HCT116 (cell line): ENCODE measurements around the gene PTPDC1. TPM values are rescaled to one million over a fixed set of nuclear protein-coding genes. Genes with fewer than 3 reads are reported as not detected.

Source experiments
- ATAC-seq: fragments of 200-7000 bp; cut with Tn5 transposase; 2 replicates; pipeline ENCODE4 v1.9.1; 2020; ENCODE audit warnings: mild to moderate bottlenecking, moderate library complexity
- BruUV-seq: library from RNA; stranded (reverse); fragments of 400-500 nt; replicated peaks from 2 replicates; lab custom pipeline; 2021; lab: Mats Ljungman, UMichigan
- CTCF ChIA-PET: fragments of 300-600 bp; sonication (Branson Sonifier 250); formaldehyde crosslinking; loops from one replicate; lab custom pipeline; 2021; ENCODE audit warnings: antibody characterized with exemption; lab: Charles Lee
- POLR2A ChIA-PET: fragments of 300-600, 350-600 bp; sonication (Branson Sonifier 250); formaldehyde crosslinking; loops from one replicate; lab custom pipeline; 2021; ENCODE audit warnings: antibody characterized with exemption; lab: Charles Lee
- RAD21 ChIA-PET, 2 experiments: fragments of 300-600 bp; sonication (Branson Sonifier 250); formaldehyde crosslinking; loops; one replicate each; lab custom pipeline; 2023; ENCODE audit warnings: low total read pairs in 2 of 2; ENCODE audit not compliant: uncharacterized antibody in 2 of 2, unreplicated experiment in 2 of 2, low non-redundant PET in 1 of 2; lab: Charles Lee
- DNase-seq: peaks from one replicate; pipeline ENCODE4 v3.0.0-alpha.2; 2010; ENCODE audit warnings: low read depth, low spot score
- H2AFZ ChIP-seq: fragments of 200-600 bp; shearing (Covaris generic), sonication (generic); 2 replicates; pipeline ENCODE4 v1.6.1; 2017; ENCODE audit warnings: low read depth, mixed run types, mixed read lengths, antibody characterized with exemption, low read length; ENCODE audit not compliant: poor library complexity, severe bottlenecking
- H3K27ac ChIP-seq: 2 replicates; pipeline ENCODE4 v1.5.1; 2012; ENCODE audit warnings: low read depth, low read length
- H3K27me3 ChIP-seq: fragments of 200-600 bp; sonication (generic); 2 replicates; pipeline ENCODE4 v1.6.1; 2016; ENCODE audit warnings: mixed run types, low read length, mixed read lengths; ENCODE audit not compliant: insufficient read depth
- H3K36me3 ChIP-seq, 2 experiments: fragments of 200-500 bp in 1 of 2; fragments of 200-600 bp in 1 of 2; sonication (Bioruptor generic) in 1 of 2; sonication (generic) in 1 of 2; 2 replicates each; pipeline versions ENCODE4 v1.5.1 to v1.6.1; 2014 to 2016; ENCODE audit warnings: low read length in 2 of 2, inconsistent platforms in 1 of 2, mixed read lengths in 1 of 2, mixed run types in 1 of 2; ENCODE audit not compliant: insufficient read depth in 2 of 2, control insufficient read depth in 1 of 2
- H3K4me1 ChIP-seq, 2 experiments: fragments of 200-600 bp in 1 of 2; sonication (generic) in 1 of 2; 2 replicates each; pipeline versions ENCODE4 v1.5.1 to v1.6.1; 2012 to 2017; ENCODE audit warnings: low read length in 2 of 2, inconsistent platforms in 1 of 2, mild to moderate bottlenecking in 1 of 2, mixed read lengths in 1 of 2, mixed run types in 1 of 2, moderate library complexity in 1 of 2; ENCODE audit not compliant: insufficient read depth in 2 of 2, control insufficient read depth in 1 of 2
- H3K4me2 ChIP-seq: fragments of 200-600 bp; sonication (generic); 2 replicates; pipeline ENCODE4 v1.6.1; 2017; ENCODE audit warnings: mixed run types, low read length, mixed read lengths
- H3K4me3 ChIP-seq, 2 experiments: fragments of 200-600 bp in 1 of 2; sonication (generic) in 1 of 2; replicated peaks in 1 of 2; 2 replicates each; pipeline ENCODE4 v1.5.1; 2011 to 2016; ENCODE audit warnings: low read length in 2 of 2, control low read depth in 1 of 2, low read depth in 1 of 2, mild to moderate bottlenecking in 1 of 2, mixed read lengths in 1 of 2, mixed run types in 1 of 2
- H3K79me2 ChIP-seq: fragments of 200-600 bp; sonication (generic); 2 replicates; pipeline ENCODE4 v1.6.1; 2017; ENCODE audit warnings: mild to moderate bottlenecking, mixed run types, low read length, moderate library complexity, mixed read lengths; ENCODE audit not compliant: insufficient read depth
- H3K9ac ChIP-seq: fragments of 200-600 bp; sonication (generic); 2 replicates; pipeline ENCODE4 v1.6.1; 2016; ENCODE audit warnings: low read length, mixed read lengths
- H3K9me2 ChIP-seq: fragments of 200-600 bp; sonication (generic), shearing (Covaris generic); 2 replicates; pipeline ENCODE4 v1.6.1; 2017; ENCODE audit warnings: mixed run types, mild to moderate bottlenecking, moderate library complexity; ENCODE audit not compliant: insufficient read depth
- H3K9me3 ChIP-seq, 2 experiments: fragments of 200-500 bp in 1 of 2; fragments of 200-600 bp in 1 of 2; sonication (Bioruptor generic) in 1 of 2; sonication (generic) in 1 of 2; 2 replicates each; pipeline ENCODE4 v1.6.1; 2014 to 2017; ENCODE audit warnings: low read length in 2 of 2, mixed read lengths in 2 of 2, inconsistent platforms in 1 of 2, low read depth in 1 of 2, mild to moderate bottlenecking in 1 of 2, mixed run types in 1 of 2, moderate library complexity in 1 of 2; ENCODE audit not compliant: control insufficient read depth in 1 of 2, insufficient read depth in 1 of 2
- H4K20me1 ChIP-seq: fragments of 200-600 bp; sonication (generic), shearing (Covaris generic); 2 replicates; pipeline ENCODE4 v1.6.1; 2017; ENCODE audit warnings: mixed run types, mild to moderate bottlenecking, moderate library complexity; ENCODE audit not compliant: insufficient read depth
- ATF3 ChIP-seq: IDR thresholded peaks from 2 replicates; pipeline ENCODE4 v1.6.1; 2012
- CBX3 ChIP-seq: IDR thresholded peaks from 2 replicates; pipeline ENCODE4 v1.6.1; 2012; ENCODE audit warnings: low read depth
- CEBPB ChIP-seq: IDR thresholded peaks from 2 replicates; pipeline ENCODE4 v1.6.1; 2012; ENCODE audit warnings: low read depth
- CTCF ChIP-seq, 3 experiments: fragments of 200-600 bp in 1 of 3; sonication (generic) in 1 of 3; IDR thresholded peaks in 2 of 3; conservative IDR thresholded peaks in 1 of 3; 2 replicates each; pipeline ENCODE4 v1.5.1; 2012 to 2017; ENCODE audit warnings: low read depth in 2 of 3, low read length in 2 of 3, antibody characterized with exemption in 1 of 3, borderline replicate concordance in 1 of 3, control low read depth in 1 of 3, mild to moderate bottlenecking in 1 of 3, mixed read lengths in 1 of 3, mixed run types in 1 of 3, moderate library complexity in 1 of 3; ENCODE audit not compliant: insufficient read depth in 1 of 3
- EGR1 ChIP-seq: IDR thresholded peaks from 2 replicates; pipeline ENCODE4 v1.6.1; 2012; ENCODE audit warnings: low read depth
- ELF1 ChIP-seq: IDR thresholded peaks from 2 replicates; pipeline ENCODE4 v1.6.1; 2012; ENCODE audit warnings: low read depth, borderline replicate concordance
- EZH2phosphoT487 ChIP-seq: fragments of 200-600 bp; IDR thresholded peaks from 2 replicates; pipeline ENCODE4 v1.6.1; 2018; ENCODE audit warnings: antibody characterized with exemption, borderline replicate concordance
- JUND ChIP-seq: IDR thresholded peaks from 2 replicates; pipeline ENCODE4 v1.6.1; 2012
- MAX ChIP-seq: IDR thresholded peaks from 2 replicates; pipeline ENCODE4 v1.6.1; 2012
- POLR2AphosphoS5 ChIP-seq: IDR thresholded peaks from 2 replicates; pipeline ENCODE4 v1.6.1; 2011; ENCODE audit warnings: mild to moderate bottlenecking, low read depth, low read length, moderate library complexity
- RAD21 ChIP-seq: IDR thresholded peaks from 2 replicates; pipeline ENCODE4 v1.6.1; 2012; ENCODE audit warnings: low read depth, mild to moderate bottlenecking
- REST ChIP-seq: IDR thresholded peaks from 2 replicates; pipeline ENCODE4 v1.6.1; 2012; ENCODE audit warnings: low read depth
- SIN3A ChIP-seq: IDR thresholded peaks from 2 replicates; pipeline ENCODE4 v1.6.1; 2012; ENCODE audit warnings: low read depth
- SP1 ChIP-seq: IDR thresholded peaks from 2 replicates; pipeline ENCODE4 v1.6.1; 2012; ENCODE audit warnings: low read depth
- SRF ChIP-seq: IDR thresholded peaks from 2 replicates; pipeline ENCODE4 v1.6.1; 2012; ENCODE audit warnings: low read depth
- TCF7L2 ChIP-seq: IDR thresholded peaks from 2 replicates; pipeline ENCODE4 v1.7.0; 2011; ENCODE audit warnings: borderline replicate concordance, inconsistent platforms; ENCODE audit not compliant: insufficient read depth, insufficient read length; ENCODE audit errors: extremely low read depth
- YY1 ChIP-seq: IDR thresholded peaks from 2 replicates; pipeline ENCODE4 v1.6.1; 2011; ENCODE audit warnings: low read length, low read depth, moderate library complexity, mild to moderate bottlenecking; ENCODE audit not compliant: insufficient replicate concordance; ENCODE audit errors: extremely low read depth
- ZBTB33 ChIP-seq: IDR thresholded peaks from 2 replicates; pipeline ENCODE4 v1.6.1; 2011; ENCODE audit warnings: mild to moderate bottlenecking, low read length, moderate library complexity; ENCODE audit not compliant: insufficient replicate concordance; ENCODE audit errors: extremely low read depth
- ZFX ChIP-seq: fragments of 450-650 bp; IDR thresholded peaks from 2 replicates; pipeline ENCODE4 v1.6.1; 2017
- ZNF274 ChIP-seq: fragments of 200-500 bp; sonication (Bioruptor generic); IDR thresholded peaks from 2 replicates; pipeline ENCODE4 v1.6.1; 2014; ENCODE audit warnings: mild to moderate bottlenecking, low read depth, low read length, inconsistent platforms
- intact Hi-C: fragments of 100-400 bp; cut with micrococcal nuclease; formaldehyde crosslinking; loops from 2 replicates; pipeline ENCODE4 v1.10.0; 2022
- total RNA-seq: library from RNA; stranded (reverse); gene quantifications from one replicate; pipeline ENCODE4 v1.2.1, GENCODE V29; 2021; ENCODE audit not compliant: unreplicated experiment

Gene PTPDC1
- total RNA-seq, 1 experiment from 2014 or later: 12.7 TPM

GRCh38 chr9:94080249-94080648 is 4.0 kb upstream of the PTPDC1 start:
- intact Hi-C loops: no loop called here

More at GRCh38 chr9:94080249-94080648, 4.0 kb upstream of the PTPDC1 start:
- H2AFZ ChIP-seq: no peak overlapping the region
- RAD21 ChIA-PET: no interaction called here
- POLR2A ChIA-PET: no interaction called here
- BruUV-seq: no TSS peak
- no peak for ATAC-seq
- DNase-seq: no peak
- TF ChIP-seq CTCF (IDR thresholded peaks at IDR 0.05 in 2 of 3, conservative IDR thresholded peaks at IDR 0.05 in 1 of 3; ENCODE audit: borderline replicate concordance in 1 of 3, insufficient read depth in 1 of 3, low read depth in 2 of 3, low read length in 2 of 3): no peak
- TF ChIP-seq TCF7L2: no peak
- no peak for TF ChIP-seq CEBPB
- no peak for TF ChIP-seq EZH2phosphoT487
- no peak for TF ChIP-seq ATF3
- no peak for TF ChIP-seq REST
- no peak for TF ChIP-seq SIN3A
- no peak for TF ChIP-seq SRF
- no peak for TF ChIP-seq MAX
- no peak for TF ChIP-seq RAD21
- no peak for TF ChIP-seq YY1
- TF ChIP-seq EGR1: no peak
- TF ChIP-seq JUND: no peak
- no peak for TF ChIP-seq CBX3
- TF ChIP-seq ZNF274: no peak
- no peak for TF ChIP-seq SP1
- TF ChIP-seq ZFX: no peak
- no peak for TF ChIP-seq POLR2AphosphoS5
- TF ChIP-seq ZBTB33: no peak
- no peak for TF ChIP-seq ELF1
- TF ChIP-seq, all 23 proteins: peak for 0
- H3K27me3 ChIP-seq: no peaks in the 10 kb centered on the region
- CTCF ChIA-PET: interaction anchor here (1.3 kb wide), 1 partner anchor 14 kb away, joined by 4 read pairs; no protein-coding TSS in a partner anchor
- no peak overlapping the region for H3K27ac ChIP-seq
- no peaks in the 10 kb centered on the region for H3K9me3 ChIP-seq
- H3K4me2 ChIP-seq: no peak overlapping the region
- no peak overlapping the region for H3K4me3 ChIP-seq
- H3K9ac ChIP-seq: no peak overlapping the region
- H3K9me2 ChIP-seq: no peaks in the 10 kb centered on the region
- no peaks in the 10 kb centered on the region for H4K20me1 ChIP-seq
- no peaks in the 10 kb centered on the region for H3K79me2 ChIP-seq
- no peaks in the 10 kb centered on the region for H3K36me3 ChIP-seq
- peaks cover 11% of the 10 kb centered on the region in 2 experiments; a peak in 3 of 4 replicates for H3K4me1 ChIP-seq
